MV-4-11 (cell line): Measurements from ENCODE around the gene FIBIN.

Experiments
- DNase-seq: peaks from one replicate; lab custom pipeline; 2025; lab: John Stamatoyannopoulos, UW

Gene FIBIN

DNA sequence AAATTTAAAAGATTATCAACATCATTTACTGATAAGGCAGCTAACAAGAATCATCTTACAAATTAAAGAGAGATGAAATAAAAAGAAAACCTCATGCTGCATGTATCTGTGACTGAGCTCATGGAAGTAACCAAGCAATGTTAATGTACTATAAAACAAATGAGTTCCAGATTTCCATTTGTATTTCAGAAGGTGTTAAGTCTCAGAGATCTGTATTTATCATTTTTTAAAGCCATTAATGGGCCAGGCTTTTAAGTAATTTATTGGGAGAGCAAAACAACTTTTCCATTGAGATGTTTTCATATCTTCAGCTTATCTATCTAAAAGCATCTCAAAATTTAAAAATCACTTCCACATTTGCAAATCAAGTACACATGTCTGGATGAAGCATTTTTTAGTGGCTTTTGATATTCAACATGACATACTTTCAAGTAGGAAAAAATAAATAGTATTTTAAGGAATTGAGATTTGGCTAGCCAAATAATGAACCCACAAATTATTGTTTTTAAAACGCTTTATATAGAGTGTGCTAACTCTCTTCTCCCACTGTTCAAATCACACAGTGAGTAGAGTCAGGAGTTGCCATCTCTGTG, 28.8 kb downstream of the FIBIN start:
- DNase-seq, result no peak

DNA sequence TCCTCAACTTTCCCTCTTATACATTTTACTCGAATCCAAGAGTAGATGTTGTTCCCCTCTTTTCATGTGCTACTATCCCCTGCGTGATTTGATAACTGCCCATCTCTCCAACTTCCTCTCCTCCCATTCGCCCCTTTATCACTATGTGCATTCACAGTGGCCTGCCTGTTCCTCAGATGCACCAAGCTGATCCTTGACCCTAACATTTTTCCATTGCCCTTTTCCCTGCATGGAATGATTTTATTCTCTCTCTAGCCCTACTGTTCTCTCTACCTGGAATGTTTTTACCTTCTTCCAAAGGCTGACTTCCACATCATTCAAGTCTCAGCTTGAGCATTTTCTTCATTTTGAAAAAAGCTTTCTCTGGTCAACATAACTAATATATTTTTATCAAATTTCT, 31.0 kb downstream of the FIBIN start:
- no peak for DNase-seq

DNA sequence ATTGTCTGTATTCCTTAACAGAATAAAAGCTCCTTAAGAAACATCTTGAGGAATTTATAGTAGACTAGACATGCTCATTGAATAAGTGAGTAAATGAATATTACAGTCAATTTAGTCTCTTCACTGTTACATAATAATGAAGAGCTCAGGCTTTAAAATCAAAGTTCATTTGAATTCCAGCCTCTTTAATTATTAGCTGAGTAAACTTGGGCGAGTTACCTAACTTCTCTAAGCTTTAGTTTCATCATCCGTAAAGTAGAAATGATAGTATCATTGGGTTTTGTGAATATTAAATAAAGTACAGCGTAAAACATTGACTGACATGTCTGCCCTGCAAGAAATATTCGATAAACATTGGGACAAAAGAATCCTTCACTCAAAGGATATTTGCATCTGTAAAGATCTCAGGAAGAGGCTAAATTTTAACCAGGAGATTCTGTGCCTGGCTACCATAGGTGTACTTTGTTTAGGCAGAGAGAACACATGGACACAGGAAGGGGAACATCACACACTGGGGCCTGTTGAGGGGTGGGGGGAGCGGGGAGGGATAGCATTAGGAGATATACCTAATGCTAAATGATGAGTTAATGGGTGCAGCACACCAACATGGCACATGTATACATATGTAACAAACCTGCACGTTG, 31.5 kb downstream of the FIBIN start:
- DNase-seq, result no peak

DNA sequence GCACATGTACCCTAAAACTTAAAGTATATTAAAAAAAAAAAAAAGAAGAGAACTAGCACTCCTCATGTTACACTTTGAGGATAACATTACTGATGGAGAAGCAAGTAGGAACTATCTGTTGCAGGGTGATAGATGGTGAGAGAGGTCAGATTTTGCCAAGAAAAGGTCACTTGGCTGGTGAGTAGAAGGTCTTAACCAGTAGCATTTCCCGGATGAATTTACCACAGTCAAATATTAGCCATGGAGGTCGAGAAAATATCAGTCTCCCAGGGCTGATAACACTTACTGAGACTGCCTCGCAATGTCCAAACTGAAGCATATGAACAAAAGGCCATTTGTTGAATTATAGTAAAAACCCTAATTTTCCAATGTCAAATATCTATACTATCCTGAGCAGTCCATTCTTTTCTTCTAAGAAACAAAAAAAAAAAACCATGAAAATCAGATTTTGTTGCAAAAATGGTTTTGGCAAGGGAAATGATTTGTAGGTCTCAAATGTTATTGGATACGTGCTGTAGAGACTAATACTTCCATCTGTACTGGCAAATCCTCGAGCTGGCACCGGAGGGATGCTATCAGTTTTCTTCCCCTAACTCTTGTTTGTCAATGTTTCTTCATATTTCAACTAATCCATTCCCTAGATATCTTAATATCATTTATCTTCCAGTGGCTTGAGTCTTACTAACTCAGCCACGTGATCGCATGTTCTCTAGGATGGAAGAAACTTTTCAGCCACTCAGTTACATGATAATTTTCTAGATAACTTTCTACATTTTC, 32.2 kb downstream of the FIBIN start:
- no peak for DNase-seq

DNA sequence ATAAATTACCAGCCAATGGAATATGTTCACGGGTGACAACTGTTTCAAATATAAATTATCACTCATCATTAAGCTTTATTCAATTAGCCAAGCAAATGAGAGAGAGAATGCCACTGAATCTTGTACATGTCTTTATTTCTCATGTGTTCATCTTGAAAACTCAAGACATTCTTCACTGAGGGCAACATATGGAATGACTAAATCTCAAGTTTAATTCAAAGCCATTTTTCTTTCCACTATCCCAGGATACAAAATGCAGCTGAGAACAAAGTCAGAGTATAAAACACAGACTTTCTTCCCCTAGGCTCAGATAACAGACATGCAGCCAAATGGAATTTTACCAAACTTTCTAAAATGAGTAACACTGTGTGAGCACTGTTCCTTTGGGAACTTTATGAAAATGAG, 34.7 kb downstream of the FIBIN start:
- DNase-seq, result no peak

DNA sequence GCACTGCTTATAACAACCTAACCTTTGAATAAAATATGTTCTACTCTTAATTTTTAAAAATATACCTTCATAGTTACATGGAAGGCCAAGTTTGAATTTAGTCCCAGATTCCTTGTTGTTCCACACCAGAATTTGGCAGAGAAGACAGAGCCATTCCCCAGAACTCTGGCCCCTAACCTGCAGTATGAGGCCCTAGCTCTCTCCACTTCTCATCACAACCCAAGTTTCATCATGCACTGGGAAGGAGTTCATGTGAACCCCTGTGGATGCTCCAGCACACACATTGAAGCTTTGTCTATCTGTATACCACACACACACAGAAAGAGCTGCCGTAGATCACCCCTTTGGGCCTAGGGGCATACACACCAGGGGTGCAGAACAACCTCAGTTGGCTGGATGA, 36.1 kb downstream of the FIBIN start:
- no peak for DNase-seq

DNA sequence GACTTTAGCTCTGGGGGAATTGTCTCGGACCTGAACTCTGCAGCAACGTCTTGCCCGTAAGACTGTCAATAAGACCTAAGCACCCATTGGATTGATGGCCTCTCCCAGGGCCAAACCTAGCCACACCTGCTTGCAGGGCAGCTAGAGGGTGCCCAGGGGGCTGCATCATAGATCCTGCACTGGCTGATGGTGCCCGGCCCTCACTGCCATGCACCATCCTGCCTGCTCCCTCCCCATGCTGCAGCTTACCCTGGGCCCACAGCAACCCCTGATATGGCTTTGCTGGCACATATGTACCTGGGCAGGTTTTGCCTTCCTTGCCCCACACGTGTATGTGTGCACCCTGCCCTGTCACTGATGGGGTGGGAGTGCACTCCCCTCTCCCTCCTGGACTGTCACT, 37.8 kb downstream of the FIBIN start:
- DNase-seq, result no peak

DNA sequence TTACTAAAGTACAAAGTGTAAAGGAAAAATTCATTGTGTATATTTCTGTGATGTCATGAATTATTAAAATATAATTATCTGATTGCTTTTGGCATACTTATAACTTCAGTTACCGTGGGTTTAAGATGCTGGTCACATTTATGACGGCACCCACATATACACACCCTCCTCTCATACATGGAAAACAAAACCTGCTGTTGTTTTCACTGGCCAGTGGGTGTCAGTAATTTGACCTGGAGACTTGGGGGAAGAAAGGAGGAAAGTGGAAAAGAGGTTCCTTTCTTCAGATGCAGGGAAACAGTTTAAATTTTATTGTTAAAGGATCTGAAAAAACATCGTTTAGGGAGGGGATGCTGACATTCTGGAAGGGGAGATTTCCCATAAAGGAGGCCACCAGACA, 46.0 kb downstream of the FIBIN start:
- DNase-seq, result no peak

DNA sequence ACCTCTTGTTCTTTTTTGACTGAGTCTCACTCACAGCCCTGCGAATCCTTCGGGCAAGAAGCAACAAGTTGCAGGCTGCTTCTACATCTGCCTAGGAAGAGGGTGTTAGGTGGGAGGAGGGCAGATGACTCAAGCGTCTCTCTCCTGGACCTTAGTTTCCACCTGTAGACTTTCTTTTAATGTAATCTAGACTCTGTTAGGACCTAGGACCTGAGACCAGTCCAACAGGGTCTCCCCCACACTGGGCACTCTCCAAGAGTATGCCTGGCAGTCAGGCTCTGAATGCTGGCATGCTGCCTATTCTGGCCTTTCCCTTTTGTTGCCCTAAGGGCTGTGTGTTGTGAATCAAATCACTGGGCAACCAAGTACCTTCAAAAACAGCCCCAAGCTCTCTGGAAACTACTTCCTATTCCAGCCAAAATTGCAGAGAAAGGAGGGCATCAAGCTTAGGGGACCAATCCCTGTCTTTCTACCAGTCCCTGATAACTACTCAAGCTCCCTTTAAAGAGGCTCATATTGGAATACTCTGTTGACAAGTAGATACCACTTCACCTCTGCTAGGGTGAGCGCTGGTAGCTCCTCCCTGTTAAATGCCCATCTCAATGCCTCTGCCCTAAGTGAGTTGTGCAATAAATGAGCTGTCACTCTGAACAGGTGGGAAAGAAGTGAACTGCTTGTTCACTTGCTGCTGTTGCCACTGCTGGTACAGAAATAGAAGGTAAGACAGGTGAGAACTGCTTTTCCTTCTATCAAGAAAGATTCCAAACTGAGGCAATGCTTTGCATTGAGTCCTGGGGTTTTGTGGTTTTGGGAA, 46.6 kb downstream of the FIBIN start, which contains the start of gene BBOX1:
Gene BBOX1 (plus strand): TSS at position 514 of the 814 bp plus-strand sequence. CDS start 14,616 bp downstream, outside the sequence.
- no peak for DNase-seq

DNA sequence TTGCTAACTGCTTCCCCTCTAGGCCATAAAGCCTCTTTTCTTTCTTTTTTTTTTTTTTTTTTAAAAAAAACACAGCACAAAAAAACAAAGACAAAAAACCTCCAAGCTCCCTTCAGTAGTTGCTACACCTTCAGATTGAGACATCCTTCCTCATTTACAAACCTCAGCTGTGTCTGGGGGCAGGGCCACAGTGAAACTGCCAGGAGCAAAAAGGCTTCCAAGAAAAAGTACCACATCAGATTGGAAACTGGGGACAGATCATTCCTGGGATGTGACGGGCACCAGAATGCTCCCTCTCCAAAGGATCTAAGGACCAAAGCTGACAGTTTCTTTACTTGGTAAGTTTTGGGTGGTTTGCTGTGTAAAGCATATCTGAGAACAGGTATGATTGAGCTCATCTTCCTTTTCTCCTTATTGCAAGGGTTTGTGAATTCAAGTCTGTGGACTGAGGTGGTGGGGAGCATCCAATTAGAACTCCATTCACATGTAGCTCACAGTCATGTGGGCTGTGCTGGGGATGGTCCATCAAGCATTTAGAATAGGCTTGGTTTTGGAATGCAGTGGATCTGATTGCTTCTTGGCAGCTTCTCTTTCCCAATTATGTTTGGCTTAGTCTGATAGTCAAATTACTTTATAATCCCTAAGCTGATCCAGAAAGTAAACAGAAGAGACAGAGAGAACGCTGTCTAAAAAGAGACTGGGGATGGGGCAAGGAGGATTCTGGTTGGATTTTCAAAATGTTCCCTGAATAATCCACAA, 47.4 kb downstream of the FIBIN start:
- DNase-seq, result no peak
